BE2C (cell line): Measurements from ENCODE around the gene ATP5IF1.

ENCODE experiments used
- DNase-seq: peaks from one replicate; pipeline ENCODE4 v3.0.0-alpha.2; 2020
- H3K27me3 ChIP-seq: fragments of 250-450 bp; sonication (Bioruptor Pico); 2 replicates; pipeline ENCODE4 v1.5.1; 2020; ENCODE audit warnings: mild to moderate bottlenecking
- H3K36me3 ChIP-seq: fragments of 250-450 bp; sonication (Bioruptor Pico); 2 replicates; pipeline ENCODE4 v1.5.1; 2020; ENCODE audit warnings: mild to moderate bottlenecking
- H3K4me1 ChIP-seq: fragments of 250-450 bp; sonication (Bioruptor Pico); 2 replicates; pipeline ENCODE4 v1.5.1; 2020
- H3K4me3 ChIP-seq: 2 replicates; pipeline ENCODE4 v1.5.1; 2011; ENCODE audit warnings: low read depth, low read length
- H3K9me3 ChIP-seq: fragments of 250-450 bp; sonication (Bioruptor Pico); 2 replicates; pipeline ENCODE4 v1.5.1; 2020
- CTCF ChIP-seq: IDR thresholded peaks from 2 replicates; pipeline ENCODE4 v1.5.1; 2012; ENCODE audit warnings: mild to moderate bottlenecking, low read depth, low read length

Gene ATP5IF1

GRCh38 chr1:28266920-28267322 lies 31.0 kb downstream of the ATP5IF1 start:
- Histone ChIP-seq H3K36me3 (no peaks in the 10 kb centered on the region), H3K27me3 (no peaks in the 10 kb centered on the region), H3K4me1 (no peaks in the 10 kb centered on the region), H3K9me3 (no peaks in the 10 kb centered on the region), H3K4me3 (no peak overlapping the region)
- DNase-seq, result no peak
- TF ChIP-seq CTCF, result no peak

GRCh38 chr1:28267633-28268032 lies 31.7 kb downstream of the ATP5IF1 start:
- no peaks in the 10 kb centered on the region for H3K4me1 ChIP-seq
- no peaks in the 10 kb centered on the region for H3K9me3 ChIP-seq
- H3K36me3 ChIP-seq, result peaks cover under 1% of the 10 kb centered on the region
- H3K4me3 ChIP-seq, result no peak overlapping the region
- no peaks in the 10 kb centered on the region for H3K27me3 ChIP-seq
- no peak for TF ChIP-seq CTCF
- DNase-seq, result no peak

- no peaks in the 10 kb centered on the region for H3K9me3 ChIP-seq
- H3K36me3 ChIP-seq, result peaks cover 5% of the 10 kb centered on the region
- no peak for DNase-seq
- H3K27me3 ChIP-seq, result no peaks in the 10 kb centered on the region
- no peaks in the 10 kb centered on the region for H3K4me1 ChIP-seq
- TF ChIP-seq CTCF, result no peak
- H3K4me3 ChIP-seq, result no peak overlapping the region
These were observed 33.6 kb downstream of the ATP5IF1 start for GRCh38 chr1:28269529-28269928.

- peaks cover 5% of the 10 kb centered on the region for H3K36me3 ChIP-seq
- DNase-seq, result no peak
These were observed 36.4 kb downstream of the ATP5IF1 start for GRCh38 chr1:28272215-28272852.

GRCh38 chr1:28273216-28273860 lies 37.4 kb downstream of the ATP5IF1 start:
- no peak overlapping the region for H3K4me3 ChIP-seq
- no peak for TF ChIP-seq CTCF
- H3K36me3 ChIP-seq, result peaks cover 5% of the 10 kb centered on the region
- no peaks in the 10 kb centered on the region for H3K27me3 ChIP-seq
- H3K4me1 ChIP-seq, result no peaks in the 10 kb centered on the region
- no peak for DNase-seq
- no peaks in the 10 kb centered on the region for H3K9me3 ChIP-seq

More at GRCh38 chr1:28272215-28272852, 36.4 kb downstream of the ATP5IF1 start:
- TF ChIP-seq CTCF, result no peak
- H3K4me1 ChIP-seq, result no peaks in the 10 kb centered on the region
- no peaks in the 10 kb centered on the region for H3K27me3 ChIP-seq
- H3K9me3 ChIP-seq, result no peaks in the 10 kb centered on the region
- H3K4me3 ChIP-seq, result no peak overlapping the region

GRCh38 chr1:28278763-28279162 lies 42.8 kb downstream of the ATP5IF1 start:
- DNase-seq, result no peak
- TF ChIP-seq CTCF, result no peak
- no peaks in the 10 kb centered on the region for H3K27me3 ChIP-seq
- H3K4me3 ChIP-seq, result no peak overlapping the region
- no peaks in the 10 kb centered on the region for H3K36me3 ChIP-seq
- no peaks in the 10 kb centered on the region for H3K4me1 ChIP-seq
- no peaks in the 10 kb centered on the region for H3K9me3 ChIP-seq
